Astrocyte of the cerebellum (primary cell): ENCODE data around the gene SH2D2A.
A peak's percentile ranks its signal among the peaks of the same experiment; 100 is the strongest.
"Not testable (repeated sequence)": the region's sequence is repeated elsewhere in the genome, so short reads cannot be mapped to it uniquely, and the experiment has no call there.

Experiments
- DNase-seq: peaks from one replicate; pipeline ENCODE4 v3.0.0-alpha.2; 2011; ENCODE audit warnings: low read depth
- H3K4me3 ChIP-seq: 2 replicates; pipeline ENCODE4 v1.5.1; 2011; ENCODE audit warnings: mild to moderate bottlenecking, low read depth, low read length, moderate library complexity
- CTCF ChIP-seq: IDR thresholded peaks from 2 replicates; pipeline ENCODE4 v1.5.1; 2012; ENCODE audit warnings: low read length, low read depth, moderate library complexity, mild to moderate bottlenecking; ENCODE audit errors: missing control alignments
- in situ Hi-C: cut with HindIII; loops from 2 replicates; pipeline ENCODE4 v1.10.0; 2017; ENCODE audit warnings: low sequenced_read_pairs

SH2D2A gene

GRCh38 chr1:156766298-156767100 is 50.1 kb downstream of the SH2D2A start:
- no peak for DNase-seq
- H3K4me3 ChIP-seq = peak overlapping the region; percentile 94
- TF ChIP-seq CTCF = no peak
- in situ Hi-C loops = no loop called here

- peak overlapping the region; percentile 94 for H3K4me3 ChIP-seq
Measured at GRCh38 chr1:156765666-156766065, 51.0 kb downstream of the SH2D2A start.

GRCh38 chr1:156765136-156765535 is 51.5 kb downstream of the SH2D2A start:
- H3K4me3 ChIP-seq, in situ Hi-C loops, DNase-seq: not testable (repeated sequence)

More at GRCh38 chr1:156765666-156766065, 51.0 kb downstream of the SH2D2A start:
- in situ Hi-C loops = no loop called here
- no peak for DNase-seq
- TF ChIP-seq CTCF = no peak

- DNase-seq = no peak
- TF ChIP-seq CTCF = no peak
- in situ Hi-C loops = no loop called here
- no peak overlapping the region for H3K4me3 ChIP-seq
Measured at GRCh38 chr1:156760796-156761104, 55.9 kb downstream of the SH2D2A start.

- no peak overlapping the region for H3K4me3 ChIP-seq
- in situ Hi-C loops = no loop called here
- no peak for DNase-seq
- no peak for TF ChIP-seq CTCF
Measured at GRCh38 chr1:156760092-156760795, 56.4 kb downstream of the SH2D2A start.

GRCh38 chr1:156757572-156758253 is 58.9 kb downstream of the SH2D2A start:
- H3K4me3 ChIP-seq, in situ Hi-C loops, DNase-seq: not testable (repeated sequence)

- no peak for TF ChIP-seq CTCF
- no peak for DNase-seq
- in situ Hi-C loops = no loop called here
- no peak overlapping the region for H3K4me3 ChIP-seq
Measured at GRCh38 chr1:156756355-156756754, 60.3 kb downstream of the SH2D2A start.
